T-helper 1 cell treated with Interleukin-12 subunit alpha and Interleukin-12 subunit beta and Interleukin-4 antibody, amounts not matched to agents 30 ng/mL and 1 ng/mL, for 36 hours (primary cell): Measurements from ENCODE around the gene PARP16. TPM values are rescaled to one million over a fixed set of nuclear protein-coding genes. Genes with fewer than 3 reads are reported as not detected.

Source experiments
- intact Hi-C: fragments of 100-400 bp; cut with micrococcal nuclease; formaldehyde crosslinking; loops from one replicate; pipeline ENCODE4 v1.15.1; 2024
- total RNA-seq: library from RNA; stranded (reverse); gene quantifications from 2 replicates; pipeline ENCODE4 v1.2.3, GENCODE V29; 2022

The PARP16 gene
- total RNA-seq, 1 donor from 2014 or later = 11.3 TPM

GRCh38 chr15:65312400-65312916 lies 25.8 kb upstream of the PARP16 start:
- intact Hi-C loops = no loop called here

GRCh38 chr15:65311760-65312159 lies 25.1 kb upstream of the PARP16 start:
- intact Hi-C loops = no loop called here

GRCh38 chr15:65310431-65311137 lies 23.9 kb upstream of the PARP16 start:
- intact Hi-C loops = no loop called here

- intact Hi-C loops = loop anchor here (10.0 kb wide), 4 partner anchors 565 to 1805 kb away; partner anchors contain the start of genes MAP2K1, PCLAF, TRIP4 and USP3
Measured at GRCh38 chr15:65309882-65310418, 23.3 kb upstream of the PARP16 start.

GRCh38 chr15:65307978-65308377 lies 21.3 kb upstream of the PARP16 start:
- intact Hi-C loops = loop anchor here (10.0 kb wide), 4 partner anchors 567 to 1803 kb away; partner anchors contain the start of genes MAP2K1, PCLAF, TRIP4 and USP3

- intact Hi-C loops = loop anchor here (10.0 kb wide), 4 partner anchors 568 to 1802 kb away; partner anchors contain the start of genes MAP2K1, PCLAF, TRIP4 and USP3
Measured at GRCh38 chr15:65306551-65306950, 19.9 kb upstream of the PARP16 start.

- intact Hi-C loops = loop anchor here (1.0 to 10.0 kb wide), 9 partner anchors 13 to 1801 kb away; partner anchors contain the start of genes CIAO2A, DENND4A, MAP2K1 and MTFMT
Measured at GRCh38 chr15:65305776-65306175, 19.1 kb upstream of the PARP16 start.

GRCh38 chr15:65305150-65305758 lies 18.6 kb upstream of the PARP16 start:
- intact Hi-C loops = loop anchor here (1.0 to 10.0 kb wide), 9 partner anchors 13 to 1800 kb away; partner anchors contain the start of genes CIAO2A, DENND4A, MAP2K1 and MTFMT

- intact Hi-C loops = loop anchor here (1.0 to 10.0 kb wide), 16 partner anchors 8 to 1800 kb away; partner anchors contain the start of genes CIAO2A, CLPX, DENND4A and DPP8
Measured at GRCh38 chr15:65304381-65305149, 17.9 kb upstream of the PARP16 start, which contains the start of gene RNU5B-1. Gene RNU5B-1, plus strand, starts transcription at chr15:65304677.

- intact Hi-C loops = loop anchor here (1.0 to 10.0 kb wide), 14 partner anchors 8 to 1799 kb away; partner anchors contain the start of genes CIAO2A, CLPX, DPP8 and MAP2K1
Measured at GRCh38 chr15:65303687-65304380, 17.2 kb upstream of the PARP16 start.

GRCh38 chr15:65302061-65302460 lies 15.4 kb upstream of the PARP16 start:
- intact Hi-C loops = loop anchor here (5.0 to 10.0 kb wide), 5 partner anchors 573 to 1797 kb away; partner anchors contain the start of genes MAP2K1, PCLAF, TRIP4 and USP3

GRCh38 chr15:65300924-65301441 lies 14.3 kb upstream of the PARP16 start:
- intact Hi-C loops = loop anchor here (5.0 to 10.0 kb wide), 5 partner anchors 574 to 1796 kb away; partner anchors contain the start of genes MAP2K1, PCLAF, TRIP4 and USP3

GRCh38 chr15:65298731-65299130 lies 12.0 kb upstream of the PARP16 start:
- intact Hi-C loops = loop anchor here (5.0 to 10.0 kb wide), 3 partner anchors 566 to 1134 kb away; partner anchors contain the start of gene PPIB

GRCh38 chr15:65292938-65293518 lies 6.3 kb upstream of the PARP16 start:
- intact Hi-C loops = loop anchor here (10.0 kb wide), 1 partner anchor 1128 kb away; the partner anchor contains the start of gene PPIB

GRCh38 chr15:65290228-65290627 lies 3.5 kb upstream of the PARP16 start:
- intact Hi-C loops = loop anchor here (10.0 kb wide), 1 partner anchor 1125 kb away; the partner anchor contains the start of gene PPIB

- intact Hi-C loops = no loop called here
Measured at GRCh38 chr15:65289261-65289854, 2.7 kb upstream of the PARP16 start.

GRCh38 chr15:65287520-65287855 lies 805 bp upstream of the PARP16 start:
- intact Hi-C loops = loop anchor here (2.0 kb wide), 3 partner anchors 229 to 463 kb away; partner anchors contain the start of genes DPP8, PIF1 and PLEKHO2

GRCh38 chr15:65286069-65286703 lies 497 bp downstream of the PARP16 start:
- intact Hi-C loops = loop anchor here (1.0 to 2.0 kb wide), 9 partner anchors 10 to 461 kb away; partner anchors contain the start of genes CLPX, DPP8, PDCD7 and PIF1
